ENCODE data around the gene OPHN1. TPM values are rescaled to one million over a fixed set of nuclear protein-coding genes. Genes with fewer than 3 reads are reported as not detected.
A peak's percentile ranks its signal among the peaks of the same experiment; 100 is the strongest.
"Not testable (repeated sequence)": the region's sequence is repeated elsewhere in the genome, so short reads cannot be mapped to it uniquely, and the experiment has no call there.

The OPHN1 gene
- total RNA-seq, 1 donor = 6.9 TPM

DNA sequence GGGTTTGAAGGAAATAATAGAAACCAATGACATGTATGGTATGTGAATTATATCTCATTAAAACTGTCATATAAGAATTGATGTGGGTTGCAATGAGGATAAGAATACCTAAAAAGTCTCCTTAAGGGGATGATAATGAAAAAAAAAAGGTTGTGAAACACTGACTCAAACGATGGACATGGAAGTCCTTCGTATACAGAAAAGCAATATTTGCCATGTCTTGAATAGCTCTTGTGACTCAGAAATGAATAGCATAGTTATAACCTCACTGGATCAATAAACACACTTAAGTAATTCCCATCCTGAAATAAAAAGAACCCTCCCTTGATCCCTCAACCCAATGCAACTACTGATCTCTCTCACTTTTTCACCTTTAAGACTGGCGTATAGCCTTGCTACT is 89.7 kb downstream of the OPHN1 start:
- Histone ChIP-seq H3K4me3 (ENCODE audit: insufficient read depth, low read length) (no peak overlapping the region), H3K27me3 (ENCODE audit: insufficient read depth, low read length) (no peaks in the 10 kb centered on the region), H4K20me1 (ENCODE audit: insufficient read depth, low read length) (no peaks in the 10 kb centered on the region), H3K4me1 (ENCODE audit: insufficient read depth, low read length) (no peaks in the 10 kb centered on the region), H3K4me2 (ENCODE audit: insufficient read depth, low read length) (no peak overlapping the region), H2AFZ (ENCODE audit: low read length) (no peak overlapping the region), H3K27ac (ENCODE audit: low read depth, low read length) (no peak overlapping the region), H3K79me2 (ENCODE audit: insufficient read depth, low read length) (no peaks in the 10 kb centered on the region), H3K36me3 (ENCODE audit: insufficient read depth, low read length) (no peaks in the 10 kb centered on the region), H3K9me3 (ENCODE audit: low read depth, low read length) (no peaks in the 10 kb centered on the region)
- no peak for DNase-seq (ENCODE audit: insufficient read length, low spot score, missing footprints)
- TF ChIP-seq, protein P1, sequence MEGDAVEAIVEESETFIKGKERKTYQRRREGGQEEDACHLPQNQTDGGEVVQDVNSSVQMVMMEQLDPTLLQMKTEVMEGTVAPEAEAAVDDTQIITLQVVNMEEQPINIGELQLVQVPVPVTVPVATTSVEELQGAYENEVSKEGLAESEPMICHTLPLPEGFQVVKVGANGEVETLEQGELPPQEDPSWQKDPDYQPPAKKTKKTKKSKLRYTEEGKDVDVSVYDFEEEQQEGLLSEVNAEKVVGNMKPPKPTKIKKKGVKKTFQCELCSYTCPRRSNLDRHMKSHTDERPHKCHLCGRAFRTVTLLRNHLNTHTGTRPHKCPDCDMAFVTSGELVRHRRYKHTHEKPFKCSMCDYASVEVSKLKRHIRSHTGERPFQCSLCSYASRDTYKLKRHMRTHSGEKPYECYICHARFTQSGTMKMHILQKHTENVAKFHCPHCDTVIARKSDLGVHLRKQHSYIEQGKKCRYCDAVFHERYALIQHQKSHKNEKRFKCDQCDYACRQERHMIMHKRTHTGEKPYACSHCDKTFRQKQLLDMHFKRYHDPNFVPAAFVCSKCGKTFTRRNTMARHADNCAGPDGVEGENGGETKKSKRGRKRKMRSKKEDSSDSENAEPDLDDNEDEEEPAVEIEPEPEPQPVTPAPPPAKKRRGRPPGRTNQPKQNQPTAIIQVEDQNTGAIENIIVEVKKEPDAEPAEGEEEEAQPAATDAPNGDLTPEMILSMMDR (IDR thresholded peaks at IDR 0.05; ENCODE audit: extremely low read depth, low read depth, low read length) = no peak

DNA sequence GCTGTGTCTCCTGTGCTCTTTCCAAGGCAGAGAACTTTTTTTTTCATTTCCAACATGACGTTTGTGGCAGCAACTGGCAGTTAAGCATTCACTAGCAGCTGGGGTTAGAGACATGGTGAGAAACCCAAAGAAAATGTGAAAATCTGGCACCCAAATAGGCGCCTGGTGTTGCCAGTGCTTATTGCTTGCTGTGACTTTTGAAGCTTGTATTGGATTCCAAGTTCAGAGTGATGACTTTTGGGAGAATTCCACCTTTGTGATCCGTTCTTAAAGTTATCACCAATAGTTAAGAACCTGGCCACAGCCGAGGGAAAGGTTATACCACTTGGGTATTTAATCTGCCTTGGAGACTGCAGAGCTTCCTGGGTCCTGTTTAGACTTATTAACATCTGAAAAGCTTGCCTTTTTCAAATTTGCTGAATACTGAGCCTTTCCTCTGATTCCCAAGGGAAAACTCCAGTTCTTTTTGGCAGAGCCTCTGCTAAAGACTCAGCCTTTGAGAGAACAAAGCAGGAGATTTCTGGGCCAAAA is 101.0 kb downstream of the OPHN1 start:
- DNase-seq (ENCODE audit: insufficient read length, low spot score, missing footprints) = peak; percentile 69
- no peaks in the 10 kb centered on the region for H3K9me3 ChIP-seq (ENCODE audit: low read depth, low read length)
- no peaks in the 10 kb centered on the region for H3K4me1 ChIP-seq (ENCODE audit: insufficient read depth, low read length)
- H4K20me1 ChIP-seq (ENCODE audit: insufficient read depth, low read length) = no peaks in the 10 kb centered on the region
- H3K27ac ChIP-seq (ENCODE audit: low read depth, low read length) = no peak overlapping the region
- TF ChIP-seq, protein P1 (IDR thresholded peaks at IDR 0.05; ENCODE audit: extremely low read depth, low read depth, low read length) = no peak
- no peaks in the 10 kb centered on the region for H3K79me2 ChIP-seq (ENCODE audit: insufficient read depth, low read length)
- peak overlapping the region; percentile 8 for H3K4me2 ChIP-seq (ENCODE audit: insufficient read depth, low read length)
- H3K36me3 ChIP-seq (ENCODE audit: insufficient read depth, low read length) = no peaks in the 10 kb centered on the region
- no peak overlapping the region for H2AFZ ChIP-seq (ENCODE audit: low read length)
- no peak overlapping the region for H3K4me3 ChIP-seq (ENCODE audit: insufficient read depth, low read length)
- no peaks in the 10 kb centered on the region for H3K27me3 ChIP-seq (ENCODE audit: insufficient read depth, low read length)

DNA sequence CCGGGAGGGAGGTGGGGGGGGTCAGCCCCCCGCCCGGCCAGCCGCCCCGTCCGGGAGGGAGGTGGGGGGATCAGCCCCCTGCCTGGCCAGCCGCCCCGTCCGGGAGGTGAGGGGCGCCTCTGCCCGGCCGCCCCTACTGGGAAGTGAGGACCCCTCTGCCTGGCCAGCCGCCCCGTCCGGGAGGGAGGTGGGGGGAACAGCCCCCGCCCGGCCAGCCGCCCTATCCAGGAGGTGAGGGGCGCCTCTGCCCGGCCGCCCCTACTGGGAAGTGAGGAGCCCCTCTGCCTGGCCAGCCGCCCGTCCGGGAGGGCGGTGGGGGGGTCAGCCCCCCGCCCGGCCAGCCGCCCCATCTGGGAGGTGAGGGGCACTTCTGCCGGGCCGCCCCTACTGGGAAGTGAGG is 106.5 kb downstream of the OPHN1 start:
- not testable (repeated sequence) for H3K27me3 ChIP-seq (ENCODE audit: insufficient read depth, low read length); DNase-seq (ENCODE audit: insufficient read length, low spot score, missing footprints); H3K4me2 ChIP-seq (ENCODE audit: insufficient read depth, low read length); H2AFZ ChIP-seq (ENCODE audit: low read length); H3K9me3 ChIP-seq (ENCODE audit: low read depth, low read length); H4K20me1 ChIP-seq (ENCODE audit: insufficient read depth, low read length); H3K4me1 ChIP-seq (ENCODE audit: insufficient read depth, low read length); H3K4me3 ChIP-seq (ENCODE audit: insufficient read depth, low read length); H3K79me2 ChIP-seq (ENCODE audit: insufficient read depth, low read length); H3K27ac ChIP-seq (ENCODE audit: low read depth, low read length); H3K36me3 ChIP-seq (ENCODE audit: insufficient read depth, low read length)

DNA sequence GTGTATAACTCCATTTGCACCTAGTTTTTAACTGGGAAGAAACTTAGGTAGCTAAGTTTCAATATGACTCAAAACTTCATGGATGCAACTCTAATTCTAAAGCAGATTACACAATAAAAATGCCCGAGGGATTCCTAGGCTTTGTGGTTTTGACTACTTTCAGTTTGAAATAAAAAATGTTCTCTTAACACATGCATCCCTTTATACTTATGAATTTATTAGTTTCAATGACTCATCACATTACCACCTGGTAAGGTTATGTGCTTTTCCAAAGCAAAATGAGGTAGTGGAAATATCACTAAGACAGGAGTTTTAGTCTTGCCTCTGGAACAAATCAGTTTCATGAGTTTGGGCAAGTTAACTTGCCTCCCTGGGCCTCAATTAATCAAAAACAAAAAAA is 125.5 kb downstream of the OPHN1 start:
- no peak overlapping the region for H3K4me3 ChIP-seq (ENCODE audit: insufficient read depth, low read length)
- peaks cover 7% of the 10 kb centered on the region for H3K4me1 ChIP-seq (ENCODE audit: insufficient read depth, low read length)
- H3K27ac ChIP-seq (ENCODE audit: low read depth, low read length) = peak overlapping the region; percentile 19
- TF ChIP-seq, protein P1 (IDR thresholded peaks at IDR 0.05; ENCODE audit: extremely low read depth, low read depth, low read length) = no peak
- DNase-seq (ENCODE audit: insufficient read length, low spot score, missing footprints) = no peak
- no peaks in the 10 kb centered on the region for H4K20me1 ChIP-seq (ENCODE audit: insufficient read depth, low read length)
- no peaks in the 10 kb centered on the region for H3K79me2 ChIP-seq (ENCODE audit: insufficient read depth, low read length)
- H3K27me3 ChIP-seq (ENCODE audit: insufficient read depth, low read length) = no peaks in the 10 kb centered on the region
- H3K9me3 ChIP-seq (ENCODE audit: low read depth, low read length) = no peaks in the 10 kb centered on the region
- H3K4me2 ChIP-seq (ENCODE audit: insufficient read depth, low read length) = peak overlapping the region; percentile 27
- no peaks in the 10 kb centered on the region for H3K36me3 ChIP-seq (ENCODE audit: insufficient read depth, low read length)
- H2AFZ ChIP-seq (ENCODE audit: low read length) = no peak overlapping the region
